T-helper 2 cell treated with Interferon-gamma antibody and Interleukin-4, amounts not matched to agents 100 ng/mL and 5 ng/mL, for 36 hours (primary cell): ENCODE results near the gene ZNF543. TPM values are rescaled to one million over a fixed set of nuclear protein-coding genes. Genes with fewer than 3 reads are reported as not detected.

Experiments
- intact Hi-C: fragments of 100-400 bp; cut with micrococcal nuclease; formaldehyde crosslinking; loops from one replicate; pipeline ENCODE4 v1.15.1; 2023
- total RNA-seq: library from RNA; stranded (reverse); gene quantifications from 2 replicates; pipeline ENCODE4 v1.2.3, GENCODE V29; 2022

ZNF543 gene
- total RNA-seq, 1 donor from 2014 or later = 7.5 TPM

DNA sequence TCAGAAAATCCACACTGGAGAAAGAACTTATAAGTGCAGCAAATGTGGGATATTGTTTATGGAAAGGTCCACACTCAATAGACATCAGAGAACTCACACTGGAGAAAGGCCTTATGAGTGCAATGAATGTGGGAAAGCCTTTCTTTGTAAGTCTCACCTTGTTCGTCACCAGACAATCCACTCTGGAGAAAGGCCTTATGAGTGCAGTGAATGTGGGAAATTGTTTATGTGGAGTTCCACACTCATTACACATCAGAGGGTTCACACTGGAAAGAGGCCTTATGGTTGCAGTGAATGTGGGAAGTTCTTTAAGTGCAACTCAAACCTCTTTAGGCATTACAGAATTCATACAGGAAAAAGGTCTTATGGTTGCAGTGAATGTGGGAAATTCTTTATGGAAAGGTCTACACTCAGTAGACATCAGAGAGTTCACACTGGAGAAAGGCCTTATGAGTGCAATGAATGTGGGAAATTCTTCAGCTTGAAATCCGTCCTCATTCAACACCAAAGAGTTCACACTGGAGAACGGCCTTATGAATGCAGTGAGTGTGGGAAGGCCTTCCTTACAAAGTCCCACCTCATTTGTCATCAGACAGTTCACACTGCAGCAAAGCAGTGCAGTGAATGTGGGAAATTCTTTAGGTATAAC lies 57.4 kb downstream of the ZNF543 start:
- intact Hi-C loops = no loop called here

Other genes starting within 250 kb of the ZNF543 start
- not detected in 2 replicates for gene USP29, start 200.5 kb upstream of the ZNF543 start, total RNA-seq
- gene ZIM3, start 175.3 kb upstream of the ZNF543 start, total RNA-seq = not detected in 2 replicates
- gene DUXA, start 153.0 kb upstream of the ZNF543 start, total RNA-seq = not detected in 2 replicates
- gene ZNF264, start 129.0 kb upstream of the ZNF543 start, total RNA-seq = 23.8 and 25.6 TPM in 2 replicates
- 0.27 and 0.34 TPM in 2 replicates for gene AURKC, start 89.4 kb upstream of the ZNF543 start, total RNA-seq
- 8.1 and 8.4 TPM in 2 replicates for gene ZNF805, start 79.8 kb upstream of the ZNF543 start, total RNA-seq
- 33.0 and 37.8 TPM in 2 replicates for gene ZNF460, start 40.0 kb upstream of the ZNF543 start, total RNA-seq
- 6.6 and 6.9 TPM in 2 replicates for gene ZNF304, start 30.8 kb downstream of the ZNF543 start, total RNA-seq
- gene TRAPPC2B, start 43.1 kb downstream of the ZNF543 start, total RNA-seq = 3.8 and 6.6 TPM in 2 replicates
- gene ZNF547, start 43.1 kb downstream of the ZNF543 start, total RNA-seq = 2.2 and 2.8 TPM in 2 replicates
- 17.1 and 19.9 TPM in 2 replicates for gene ZNF548, start 69.4 kb downstream of the ZNF543 start, total RNA-seq
- 11.3 and 12.1 TPM in 2 replicates for gene ZNF17, start 90.7 kb downstream of the ZNF543 start, total RNA-seq
- 14.0 and 15.2 TPM in 2 replicates for gene ZNF749, start 114.9 kb downstream of the ZNF543 start, total RNA-seq
- 0.07 and 0.18 TPM in 2 replicates for gene VN1R1, start 136.7 kb downstream of the ZNF543 start, total RNA-seq
- gene ZNF772, start 157.1 kb downstream of the ZNF543 start, total RNA-seq = 2.9 and 3.2 TPM in 2 replicates
- 5.9 and 6.7 TPM in 2 replicates for gene ZNF419, start 167.3 kb downstream of the ZNF543 start, total RNA-seq
- gene ZNF773, start 179.5 kb downstream of the ZNF543 start, total RNA-seq = 6.7 and 8.2 TPM in 2 replicates
- gene ZNF549, start 206.9 kb downstream of the ZNF543 start, total RNA-seq = 6.8 and 7.7 TPM in 2 replicates
- gene ZNF550, start 239.4 kb downstream of the ZNF543 start, total RNA-seq = 9.0 and 10.0 TPM in 2 replicates